Raji (cell line): ENCODE data around the gene GSTK1.

Experiments used
- POLR2A ChIP-seq: IDR thresholded peaks from 2 replicates; pipeline ENCODE4 v1.6.1; 2011; ENCODE audit warnings: low read depth, low read length, control low read depth; ENCODE audit not compliant: insufficient read depth

The GSTK1 gene

DNA sequence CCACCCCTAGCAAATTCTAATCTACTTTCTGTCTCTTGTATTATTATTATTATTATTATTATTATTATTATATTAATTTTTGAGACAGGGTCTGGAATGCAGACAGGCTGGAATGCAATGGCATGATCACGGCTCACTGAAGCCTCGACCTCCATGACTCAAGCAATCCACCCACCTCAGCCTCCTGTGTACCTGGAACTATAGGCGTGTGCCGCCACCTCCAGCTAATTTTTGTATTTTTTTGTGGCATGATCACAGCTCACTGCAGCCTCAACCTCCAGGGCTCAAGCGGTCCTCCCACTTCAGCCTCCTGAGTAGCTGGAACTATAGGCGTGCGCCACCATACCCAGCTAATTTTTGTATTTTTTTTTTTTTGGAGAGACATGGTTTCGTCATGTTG lies 18.9 kb downstream of the GSTK1 start:
- TF ChIP-seq POLR2A, result no peak

DNA sequence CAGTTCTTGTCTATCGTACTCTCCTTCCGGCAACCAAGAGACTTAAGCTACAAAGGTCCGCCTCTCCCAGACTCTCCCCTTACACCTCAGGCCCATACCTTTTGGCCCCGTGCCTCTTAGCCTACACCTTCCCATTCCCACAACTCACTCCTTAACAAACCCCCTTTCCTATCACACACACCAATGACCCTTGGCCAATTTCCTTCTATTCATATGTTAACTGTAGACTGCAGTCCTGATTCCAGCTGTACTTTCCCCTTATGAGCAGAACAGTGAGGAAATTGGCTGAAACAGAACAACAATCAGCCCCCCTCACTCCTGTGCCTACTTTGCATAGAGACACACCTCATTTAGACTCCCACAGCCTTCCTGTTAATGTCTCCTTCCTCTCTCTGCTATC lies 20.1 kb downstream of the GSTK1 start:
- TF ChIP-seq POLR2A, result no peak

DNA sequence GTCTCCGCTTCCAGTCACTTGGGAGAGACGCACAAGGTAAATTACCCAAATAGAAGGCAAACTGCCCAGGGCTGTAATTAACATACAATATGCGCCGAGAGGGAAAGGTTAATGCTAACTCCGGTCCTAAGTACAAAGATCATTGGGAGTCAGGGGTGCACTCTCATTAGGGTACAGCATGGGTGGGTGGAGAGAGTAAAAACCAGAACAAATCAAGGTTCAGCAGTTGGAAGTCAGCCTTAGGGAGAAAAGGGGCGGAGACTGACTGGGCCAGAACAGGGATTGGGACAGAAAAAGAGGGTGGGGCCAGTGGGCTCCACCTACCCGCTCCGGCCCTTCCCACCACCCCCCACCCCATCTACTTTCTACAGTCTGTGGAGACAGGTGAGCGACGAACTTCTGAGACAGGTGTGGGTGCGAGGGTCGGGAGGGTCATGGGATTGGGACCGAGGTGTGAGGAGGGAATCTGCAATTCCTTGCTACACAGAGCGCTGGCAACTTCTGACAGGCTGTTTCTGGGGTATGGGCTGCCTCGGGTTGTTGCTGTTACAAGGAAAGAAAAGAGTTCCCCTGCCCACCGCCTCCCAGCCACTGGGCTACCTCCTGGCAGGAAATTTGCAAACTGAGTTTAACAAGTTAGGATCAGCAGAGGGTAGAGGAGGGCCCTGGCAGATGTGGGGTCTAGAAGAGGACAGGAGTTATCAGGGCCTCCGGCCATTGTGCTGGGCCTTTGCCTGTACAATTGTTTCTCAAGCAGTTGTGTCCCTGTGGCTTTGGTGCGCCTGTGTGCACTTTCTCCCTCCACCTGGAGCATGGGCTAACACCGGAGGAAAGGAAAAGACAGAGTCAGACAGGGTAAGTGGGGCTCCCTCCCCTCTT lies 21.6 kb downstream of the GSTK1 start, which contains the start of gene TMEM139:
Gene TMEM139, plus strand, starts transcription at position 368 of the 879 bp plus-strand sequence. CDS start 1,000 bp downstream, outside the sequence.
- no peak for TF ChIP-seq POLR2A

DNA sequence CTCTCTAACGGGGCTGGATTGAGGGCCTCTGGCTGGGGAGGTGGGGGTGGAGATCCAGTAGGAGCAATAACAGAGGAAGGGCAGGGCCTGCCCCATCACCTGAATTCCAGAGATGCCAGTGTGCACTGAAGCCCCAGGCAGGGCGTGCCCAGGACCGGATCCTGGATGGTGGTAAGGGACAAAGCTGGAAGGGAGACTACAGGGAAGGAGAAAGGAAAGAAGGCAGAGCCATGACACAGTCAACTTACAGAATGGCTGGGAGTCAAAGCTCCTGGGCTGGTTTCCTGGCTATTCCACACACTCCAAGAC lies 22.2 kb downstream of the GSTK1 start:
- TF ChIP-seq POLR2A, result no peak

DNA sequence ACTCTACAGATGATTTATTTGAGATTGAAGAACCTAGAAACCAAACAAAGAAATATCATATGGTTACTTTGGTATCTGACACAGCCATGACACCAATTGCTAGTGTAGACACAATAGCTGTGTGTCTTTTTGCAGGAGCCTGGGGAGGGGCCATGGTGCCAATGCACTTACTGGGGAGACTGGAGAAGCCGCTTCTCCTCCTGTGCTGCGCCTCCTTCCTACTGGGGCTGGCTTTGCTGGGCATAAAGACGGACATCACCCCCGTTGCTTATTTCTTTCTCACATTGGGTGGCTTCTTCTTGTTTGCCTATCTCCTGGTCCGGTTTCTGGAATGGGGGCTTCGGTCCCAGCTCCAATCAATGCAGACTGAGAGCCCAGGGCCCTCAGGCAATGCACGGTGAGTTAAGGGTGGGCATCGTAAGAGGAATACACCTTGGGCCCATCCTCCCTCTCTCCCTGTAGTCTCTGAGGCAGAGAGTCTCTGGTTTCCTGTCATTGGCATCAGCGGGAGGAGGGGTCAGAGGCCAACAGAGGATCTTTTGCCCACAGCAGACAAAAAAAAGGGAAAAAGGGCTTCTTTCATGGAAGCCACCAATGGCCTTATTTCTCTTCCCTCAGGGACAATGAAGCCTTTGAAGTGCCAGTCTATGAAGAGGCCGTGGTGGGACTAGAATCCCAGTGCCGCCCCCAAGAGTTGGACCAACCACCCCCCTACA lies 22.7 kb downstream of the GSTK1 start:
- no peak for TF ChIP-seq POLR2A

DNA sequence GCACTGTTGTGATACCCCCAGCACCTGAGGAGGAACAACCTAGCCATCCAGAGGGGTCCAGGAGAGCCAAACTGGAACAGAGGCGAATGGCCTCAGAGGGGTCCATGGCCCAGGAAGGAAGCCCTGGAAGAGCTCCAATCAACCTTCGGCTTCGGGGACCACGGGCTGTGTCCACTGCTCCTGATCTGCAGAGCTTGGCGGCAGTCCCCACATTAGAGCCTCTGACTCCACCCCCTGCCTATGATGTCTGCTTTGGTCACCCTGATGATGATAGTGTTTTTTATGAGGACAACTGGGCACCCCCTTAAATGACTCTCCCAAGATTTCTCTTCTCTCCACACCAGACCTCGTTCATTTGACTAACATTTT lies 23.3 kb downstream of the GSTK1 start:
- no peak for TF ChIP-seq POLR2A

DNA sequence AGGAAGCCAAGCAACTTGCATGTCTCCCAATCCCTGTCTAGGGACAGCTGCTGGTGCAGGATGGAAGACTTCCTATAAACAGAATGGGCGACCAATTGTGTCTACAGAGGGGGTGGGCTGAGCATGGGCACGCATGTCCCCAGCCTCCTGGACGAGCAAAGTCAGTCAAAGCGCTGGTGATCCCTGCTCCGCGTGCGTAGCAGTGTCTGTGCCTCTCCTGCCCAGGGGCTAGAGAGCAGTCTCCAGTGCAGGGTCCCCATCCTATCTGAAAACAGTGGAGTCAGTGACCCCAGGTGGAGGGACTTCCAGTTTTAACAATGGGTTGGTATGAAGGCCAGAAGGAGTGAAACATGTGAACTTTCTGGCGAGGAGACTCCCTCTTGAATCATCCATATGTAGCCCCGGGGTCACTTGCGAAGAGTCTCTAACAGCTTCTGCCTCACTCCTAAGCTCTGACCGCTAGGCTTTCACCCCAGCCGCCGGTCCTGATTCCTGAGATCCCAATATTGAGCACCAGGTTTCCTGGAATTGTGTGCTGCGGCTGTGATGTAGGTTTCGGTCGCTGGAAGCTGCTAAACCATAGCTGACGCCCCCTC lies 24.2 kb downstream of the GSTK1 start:
- no peak for TF ChIP-seq POLR2A

DNA sequence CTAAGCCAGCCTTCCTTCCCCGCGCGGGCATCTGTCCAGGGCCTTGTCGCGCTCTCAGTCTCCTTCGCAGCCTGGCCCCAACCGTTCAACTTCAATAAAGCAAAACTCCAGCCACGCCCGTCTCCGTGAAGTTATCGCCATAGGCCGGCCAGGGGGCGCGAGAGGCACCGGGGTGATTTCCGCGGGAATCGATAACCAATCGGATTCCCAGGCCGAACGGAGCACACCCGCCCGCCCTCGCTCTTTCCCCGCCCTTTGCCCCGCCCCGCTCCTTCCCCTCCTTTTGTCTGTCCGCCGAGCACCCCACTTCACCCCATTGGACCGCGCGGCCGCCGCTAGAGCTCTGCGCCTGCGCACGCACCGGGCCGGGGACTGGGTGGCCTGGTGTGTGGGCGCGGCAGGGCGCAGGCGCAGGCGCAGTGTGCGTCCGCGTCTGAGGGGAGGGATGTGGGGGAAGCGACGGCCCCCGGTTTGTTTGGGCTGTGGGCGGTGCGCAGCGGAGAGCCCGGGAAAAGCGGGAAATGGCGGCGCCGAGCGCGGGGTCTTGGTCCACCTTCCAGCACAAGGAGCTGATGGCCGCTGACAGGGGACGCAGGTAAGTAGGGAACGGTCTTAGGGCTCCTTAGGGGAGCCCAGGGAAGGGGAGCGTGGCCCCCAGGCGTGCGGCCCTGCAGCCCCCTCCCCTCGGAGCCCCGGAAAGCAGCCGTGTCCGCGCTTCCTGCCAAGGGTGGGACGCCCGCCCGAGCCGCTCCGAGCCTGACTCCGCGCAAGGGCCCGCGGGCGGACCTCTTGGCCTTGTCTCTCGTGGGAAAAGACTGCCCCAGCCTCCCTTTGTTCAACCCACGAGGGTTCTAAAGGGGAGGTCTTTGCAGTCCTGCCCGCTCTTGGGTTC lies 24.9 kb downstream of the GSTK1 start, which contains the start of gene CASP2:
Gene CASP2, plus strand, starts transcription at position 417 of the 892 bp plus-strand sequence. Its CDS starts 105 bp downstream, at position 522.
- peak; percentile 90 for TF ChIP-seq POLR2A

DNA sequence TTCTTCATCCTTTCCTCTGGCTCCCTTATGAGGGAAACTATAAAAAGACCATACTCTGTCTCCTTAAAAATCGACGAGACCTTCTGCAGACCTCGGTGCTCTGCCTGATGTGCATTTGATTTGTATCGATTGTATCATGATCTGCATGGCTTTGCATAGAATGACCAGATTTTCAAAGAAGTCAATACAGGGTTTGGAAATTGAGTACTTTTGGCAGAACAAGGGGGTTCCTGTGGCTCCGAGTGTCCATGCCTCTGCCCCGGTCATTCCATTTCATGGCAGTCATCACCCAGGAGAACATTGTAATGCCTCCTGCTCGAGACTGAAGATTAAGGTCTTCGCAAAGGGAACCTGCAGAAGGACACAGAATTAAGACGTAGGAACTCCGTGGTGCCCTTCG lies 25.6 kb downstream of the GSTK1 start:
- TF ChIP-seq POLR2A, result no peak

DNA sequence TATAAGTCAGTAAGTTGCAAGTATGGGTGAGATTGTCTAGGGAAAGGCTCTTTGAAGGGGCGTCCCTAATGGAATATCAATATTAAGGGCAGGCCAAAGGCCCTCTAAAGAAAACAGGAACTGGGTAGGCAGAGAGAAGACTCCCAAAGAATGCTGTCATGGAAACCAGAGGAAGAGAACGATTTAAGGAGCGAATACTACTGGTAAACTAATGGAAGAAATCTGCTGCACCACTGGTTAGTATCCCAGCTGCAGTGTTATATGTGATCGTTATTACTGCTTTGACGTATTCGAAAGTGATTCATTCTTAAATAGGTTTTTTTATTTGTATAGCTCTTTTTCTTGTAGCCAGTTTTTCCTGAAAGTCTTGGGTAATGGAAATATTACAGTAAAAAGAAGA lies 26.2 kb downstream of the GSTK1 start:
- no peak for TF ChIP-seq POLR2A

DNA sequence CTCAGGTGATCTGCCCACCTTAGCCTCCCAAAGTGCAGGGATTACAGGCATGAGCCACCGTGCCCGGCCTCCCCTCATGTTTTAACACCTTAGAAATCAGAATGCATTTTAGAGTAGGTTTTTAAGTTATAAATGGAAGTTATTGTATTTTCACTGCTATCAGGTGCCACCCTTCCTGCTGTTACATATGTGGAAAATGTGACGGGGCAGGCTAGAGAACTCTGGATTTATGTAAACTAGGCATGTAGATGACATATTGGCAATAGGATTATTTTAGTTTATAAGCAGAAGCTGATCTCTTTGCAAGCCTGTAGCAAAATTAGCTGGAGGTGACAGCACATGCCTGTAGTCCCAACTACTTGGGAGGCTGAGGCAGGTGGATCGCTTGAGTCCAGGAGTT lies 27.1 kb downstream of the GSTK1 start:
- no peak for TF ChIP-seq POLR2A

DNA sequence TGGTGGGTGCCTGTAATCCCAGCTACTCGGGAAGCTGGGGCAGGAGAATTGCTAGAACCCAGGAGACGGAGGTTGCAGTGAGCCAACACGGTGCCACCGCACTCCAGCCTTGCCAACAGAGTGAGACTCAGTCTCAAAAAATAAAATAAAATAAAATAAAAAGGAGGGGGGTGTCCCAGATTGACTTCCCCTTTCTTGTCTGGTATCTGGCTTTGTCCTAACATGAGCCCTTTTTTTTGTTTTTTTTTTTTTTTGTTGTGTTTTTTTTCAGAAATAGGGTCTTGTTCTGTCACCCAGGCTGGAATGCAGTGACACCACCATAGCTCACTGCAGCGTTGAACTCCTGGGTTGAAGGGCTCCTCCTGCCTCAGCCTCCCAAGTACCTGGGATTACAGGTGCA lies 29.6 kb downstream of the GSTK1 start:
- TF ChIP-seq POLR2A, result no peak

DNA sequence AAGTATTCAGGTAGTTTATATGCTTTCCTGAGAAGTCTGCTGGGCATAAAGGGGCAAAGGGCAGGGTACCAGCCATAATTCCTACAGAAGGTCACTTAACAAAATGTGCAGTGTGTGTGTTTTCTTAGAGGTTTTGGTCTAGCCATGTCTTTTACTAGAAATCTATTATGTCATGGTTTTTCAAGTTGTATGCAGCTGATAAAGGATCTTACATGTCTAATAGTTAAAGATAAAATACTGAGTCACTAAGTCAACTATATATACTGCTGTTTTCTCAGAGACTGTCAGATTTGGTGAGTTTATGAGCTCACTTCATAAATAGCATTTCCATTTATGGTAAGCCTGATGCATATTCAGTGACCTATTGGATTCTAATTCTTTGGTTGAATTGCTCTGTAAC lies 32.6 kb downstream of the GSTK1 start:
- TF ChIP-seq POLR2A, result no peak

DNA sequence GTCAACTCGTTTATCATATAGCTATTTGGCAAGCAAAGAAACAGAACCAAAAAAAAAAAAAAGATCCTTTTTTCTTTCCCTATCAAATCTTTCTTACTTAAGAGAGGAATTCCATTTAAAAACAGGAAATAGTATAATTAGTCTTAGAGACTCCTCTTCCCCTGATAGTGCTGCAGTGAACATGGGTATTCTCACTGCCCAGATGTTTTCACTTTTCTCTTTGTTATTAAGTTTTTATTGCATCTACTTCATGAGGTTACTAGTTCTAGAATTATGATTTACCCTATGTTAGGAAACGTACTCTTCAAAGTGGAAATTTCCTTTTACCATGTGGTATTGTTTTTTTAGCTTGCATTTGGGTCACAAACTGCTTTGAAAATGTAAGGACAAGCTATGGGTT lies 33.4 kb downstream of the GSTK1 start:
- TF ChIP-seq POLR2A, result no peak

DNA sequence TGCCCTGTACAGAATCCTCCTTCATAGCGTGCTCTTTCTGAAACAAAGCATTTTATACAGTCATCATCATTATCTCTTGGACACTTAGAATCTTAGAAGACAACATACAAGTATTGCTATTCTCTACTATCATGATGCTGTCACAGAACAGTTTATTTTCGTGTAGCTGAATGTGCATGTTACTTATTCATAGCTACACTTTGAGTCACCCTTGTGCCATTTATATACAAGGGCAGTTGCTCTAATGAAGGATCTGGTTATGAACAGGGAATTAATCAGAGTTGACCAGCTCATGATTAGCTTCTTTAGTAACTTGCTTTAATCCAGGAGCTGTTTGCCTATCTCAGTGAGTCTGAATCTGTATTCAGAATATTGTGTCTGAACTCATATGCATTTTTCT lies 36.1 kb downstream of the GSTK1 start:
- TF ChIP-seq POLR2A, result no peak
